ENCODE results near the gene ATP11A.

ATP11A gene

DNA sequence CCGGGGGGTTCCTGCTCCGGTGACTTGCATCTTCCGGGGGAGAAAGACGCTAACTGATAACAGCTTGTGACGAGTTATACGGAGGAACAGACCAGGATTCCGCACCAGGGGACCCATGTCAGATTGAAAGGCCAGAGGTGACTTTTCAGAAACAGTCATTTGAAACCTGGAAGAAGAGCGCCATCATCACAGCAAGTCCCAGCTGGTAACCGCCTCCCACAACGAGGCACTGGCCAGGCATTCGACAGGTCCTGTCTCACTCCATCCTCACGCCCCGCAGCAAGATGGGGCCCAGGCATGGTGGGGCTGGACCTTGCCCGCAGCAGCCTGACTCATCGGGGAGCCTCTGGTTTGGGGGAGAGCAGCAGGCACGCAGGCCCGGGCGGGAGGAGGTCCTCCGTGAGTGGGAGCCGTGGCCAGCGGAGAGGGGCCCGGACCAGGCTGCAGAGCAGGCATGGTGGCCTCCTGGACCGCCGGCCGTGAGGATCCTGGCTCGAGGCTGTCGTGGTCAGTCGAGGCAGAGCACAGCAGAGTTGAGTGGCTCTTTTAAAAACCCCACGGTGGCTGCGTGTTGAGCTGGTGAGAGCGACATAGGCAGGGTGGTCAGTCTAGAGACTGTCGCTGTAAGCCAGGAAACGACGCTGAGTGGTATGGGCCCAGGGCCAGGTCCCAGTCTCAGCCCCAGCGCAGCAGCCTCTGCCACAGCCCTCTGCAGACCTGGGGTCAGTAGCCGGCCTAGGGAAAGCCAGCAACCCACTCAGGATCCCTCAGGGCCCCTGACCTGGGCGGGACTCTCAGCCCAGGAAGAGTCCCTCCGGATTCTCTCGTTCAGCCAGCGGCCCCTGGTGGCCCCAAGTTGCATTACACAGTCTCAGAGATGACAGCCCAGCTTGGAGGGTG, 184.3 kb downstream of the ATP11A start:
- no peak for DNase-seq (ENCODE audit: low read depth, low spot score)
- ChIA-PET CTCF (interaction anchor here (0.7 to 5.0 kb wide), 26 partner anchors 9 to 1400 kb away, joined by 3 to 67 read pairs (median 4); no protein-coding TSS in a partner anchor), POLR2A (no interaction called here)
- TF ChIP-seq, protein P1, sequence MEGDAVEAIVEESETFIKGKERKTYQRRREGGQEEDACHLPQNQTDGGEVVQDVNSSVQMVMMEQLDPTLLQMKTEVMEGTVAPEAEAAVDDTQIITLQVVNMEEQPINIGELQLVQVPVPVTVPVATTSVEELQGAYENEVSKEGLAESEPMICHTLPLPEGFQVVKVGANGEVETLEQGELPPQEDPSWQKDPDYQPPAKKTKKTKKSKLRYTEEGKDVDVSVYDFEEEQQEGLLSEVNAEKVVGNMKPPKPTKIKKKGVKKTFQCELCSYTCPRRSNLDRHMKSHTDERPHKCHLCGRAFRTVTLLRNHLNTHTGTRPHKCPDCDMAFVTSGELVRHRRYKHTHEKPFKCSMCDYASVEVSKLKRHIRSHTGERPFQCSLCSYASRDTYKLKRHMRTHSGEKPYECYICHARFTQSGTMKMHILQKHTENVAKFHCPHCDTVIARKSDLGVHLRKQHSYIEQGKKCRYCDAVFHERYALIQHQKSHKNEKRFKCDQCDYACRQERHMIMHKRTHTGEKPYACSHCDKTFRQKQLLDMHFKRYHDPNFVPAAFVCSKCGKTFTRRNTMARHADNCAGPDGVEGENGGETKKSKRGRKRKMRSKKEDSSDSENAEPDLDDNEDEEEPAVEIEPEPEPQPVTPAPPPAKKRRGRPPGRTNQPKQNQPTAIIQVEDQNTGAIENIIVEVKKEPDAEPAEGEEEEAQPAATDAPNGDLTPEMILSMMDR (IDR thresholded peaks at IDR 0.05; ENCODE audit: insufficient read depth, low read length, missing control alignments), result peak; percentile 88
- no peak overlapping the region for H3K4me3 ChIP-seq (ENCODE audit: low read depth, low read length)

GRCh38 chr13:112874751-112875300, 185.0 kb downstream of the ATP11A start:
- CTCF ChIA-PET, result interaction anchor here (0.7 to 5.0 kb wide), 23 partner anchors 9 to 1401 kb away, joined by 3 to 67 read pairs (median 4); no protein-coding TSS in a partner anchor
- TF ChIP-seq, protein P1 (IDR thresholded peaks at IDR 0.05; ENCODE audit: insufficient read depth, low read length, missing control alignments), result no peak
- POLR2A ChIA-PET, result no interaction called here
- H3K4me3 ChIP-seq (ENCODE audit: low read depth, low read length), result no peak overlapping the region
- no peak for DNase-seq (ENCODE audit: low read depth, low spot score)

- CTCF ChIA-PET, result interaction anchor here (1.2 to 5.0 kb wide), 9 partner anchors 11 to 1401 kb away, joined by 3 to 67 read pairs (median 20); no protein-coding TSS in a partner anchor
- TF ChIP-seq, protein P1 (IDR thresholded peaks at IDR 0.05; ENCODE audit: insufficient read depth, low read length, missing control alignments), result no peak
- POLR2A ChIA-PET, result no interaction called here
These were observed 185.8 kb downstream of the ATP11A start for GRCh38 chr13:112875627-112876026.

DNA sequence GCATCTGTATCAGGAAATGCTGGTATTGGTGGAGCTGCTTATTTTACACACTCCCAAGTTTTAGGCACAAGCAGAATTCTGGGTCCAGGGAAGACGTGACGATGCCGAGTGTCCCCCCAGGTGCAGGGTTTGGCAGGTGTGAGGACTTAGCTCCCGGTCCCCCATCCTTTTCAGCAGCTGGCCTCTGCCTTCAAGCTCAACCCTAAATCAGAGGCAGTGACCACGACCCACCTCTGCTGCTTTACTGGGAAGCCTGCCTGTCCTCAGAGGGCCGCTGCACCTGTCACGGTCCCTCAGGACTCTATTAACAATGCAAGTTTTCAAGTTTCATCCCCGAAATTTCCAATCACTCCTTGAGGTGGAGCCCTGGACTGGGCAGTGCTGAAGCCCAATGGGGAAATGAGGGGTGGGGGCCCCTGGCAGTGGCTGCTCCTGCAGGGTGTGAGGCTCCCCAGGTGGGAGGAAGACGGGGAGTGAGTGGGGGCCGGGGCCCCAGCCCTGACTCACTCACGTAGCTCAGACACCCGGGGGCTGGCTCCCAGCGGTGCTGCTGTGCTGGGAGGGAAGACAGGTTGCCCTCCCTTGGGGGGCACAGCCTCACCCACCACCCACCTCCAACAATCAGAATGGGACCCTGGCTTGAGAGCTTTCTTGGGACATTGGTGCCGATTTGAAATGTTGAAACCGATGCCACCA, 186.6 kb downstream of the ATP11A start:
- ChIA-PET POLR2A (no interaction called here), CTCF (interaction anchor here (1.5 to 5.0 kb wide), 4 partner anchors 236 to 1402 kb away, joined by 4 to 67 read pairs (median 40); no protein-coding TSS in a partner anchor)
- H3K4me3 ChIP-seq (ENCODE audit: low read depth, low read length), result no peak overlapping the region
- TF ChIP-seq, protein P1 (IDR thresholded peaks at IDR 0.05; ENCODE audit: insufficient read depth, low read length, missing control alignments), result no peak
- no peak for DNase-seq (ENCODE audit: low read depth, low spot score)

More at GRCh38 chr13:112875627-112876026, 185.8 kb downstream of the ATP11A start:
- no peak for DNase-seq (ENCODE audit: low read depth, low spot score)
- no peak overlapping the region for H3K4me3 ChIP-seq (ENCODE audit: low read depth, low read length)

- ChIA-PET CTCF (interaction anchor here (1.5 to 5.0 kb wide), 4 partner anchors 236 to 1403 kb away, joined by 4 to 67 read pairs (median 40); no protein-coding TSS in a partner anchor), POLR2A (no interaction called here)
- TF ChIP-seq, protein P1 (IDR thresholded peaks at IDR 0.05; ENCODE audit: insufficient read depth, low read length, missing control alignments), result no peak
- H3K4me3 ChIP-seq (ENCODE audit: low read depth, low read length), result no peak overlapping the region
- DNase-seq (ENCODE audit: low read depth, low spot score), result no peak
These were observed 187.2 kb downstream of the ATP11A start for GRCh38 chr13:112877066-112877465.

All from AG04449 (cell line).